Thoracic aorta (tissue), 2 donors: ENCODE measurements around the gene BRD3. TPM values are rescaled to one million over a fixed set of nuclear protein-coding genes. Genes with fewer than 3 reads are reported as not detected.

Experiments used
- ATAC-seq: fragments of 150-250 bp; one replicate; pipeline ENCODE4 v1.8.0; 2017; ENCODE audit warnings: low read depth; ENCODE audit not compliant: insufficient number of reproducible peaks, low FRiP score
- DNase-seq: peaks from one replicate; pipeline ENCODE4 v3.0.0-alpha.2; 2020; ENCODE audit warnings: low spot score
- H3K27ac ChIP-seq, 2 donors: fragments of 200-600 bp; sonication (generic); 1 replicate in 1 of 2; 2 replicates in 1 of 2; pipeline ENCODE4 v1.5.1; 2016; ENCODE audit warnings: mild to moderate bottlenecking in 2 of 2, moderate library complexity in 2 of 2
- H3K27me3 ChIP-seq: fragments of 200-600 bp; sonication (generic); replicated peaks from 2 replicates; pipeline ENCODE4 v1.6.0; 2016; ENCODE audit warnings: mild to moderate bottlenecking; ENCODE audit not compliant: insufficient read depth
- H3K36me3 ChIP-seq: fragments of 200-600 bp; sonication (generic); one replicate; pipeline ENCODE4 v1.5.1; 2016
- H3K4me1 ChIP-seq, 2 donors: fragments of 200-600 bp; sonication (generic); 1 replicate in 1 of 2; 2 replicates in 1 of 2; pipeline versions ENCODE4 v1.5.1 to v1.6.0; 2016; ENCODE audit warnings: low read depth in 2 of 2, mild to moderate bottlenecking in 1 of 2; ENCODE audit not compliant: control insufficient read depth in 1 of 2
- H3K4me3 ChIP-seq: fragments of 200-600 bp; sonication (generic); 2 replicates; pipeline ENCODE4 v1.5.1; 2016; ENCODE audit warnings: mild to moderate bottlenecking
- H3K9me3 ChIP-seq: fragments of 200-600 bp; sonication (generic); 2 replicates; pipeline ENCODE4 v1.5.1; 2016
- CTCF ChIP-seq: fragments of 200-600 bp; sonication (generic); IDR thresholded peaks from one replicate; pipeline ENCODE4 v1.5.1; 2019; ENCODE audit warnings: antibody characterized with exemption
- total RNA-seq, 2 donors: library from RNA; depleted of rRNA; stranded (reverse); fragments of >200 nt; gene quantifications; one replicate each; pipeline versions ENCODE4 v1.1.0 to v1.2.3, GENCODE V29; 2016

The BRD3 gene
- total RNA-seq, 2 donors from 2014 or later = 22.1 to 47.9 TPM

GRCh38 chr9:134061688-134062371, 6.0 kb downstream of the BRD3 start:
- DNase-seq (no peak), ATAC-seq (no peak)
- TF ChIP-seq CTCF = no peak
- no peaks in the 10 kb centered on the region for H3K27me3 ChIP-seq
- H3K4me3 ChIP-seq = no peak overlapping the region
- H3K9me3 ChIP-seq = no peaks in the 10 kb centered on the region
- no peak overlapping the region for H3K27ac ChIP-seq
- H3K4me1 ChIP-seq = peaks cover 41 to 89% of the 10 kb centered on the region in 2 donors
- H3K36me3 ChIP-seq = no peaks in the 10 kb centered on the region

GRCh38 chr9:134061019-134061687, 6.7 kb downstream of the BRD3 start:
- no peak for TF ChIP-seq CTCF
- H3K27me3 ChIP-seq = no peaks in the 10 kb centered on the region
- no peaks in the 10 kb centered on the region for H3K9me3 ChIP-seq
- peaks cover 44 to 89% of the 10 kb centered on the region in 2 donors for H3K4me1 ChIP-seq
- no peak overlapping the region for H3K27ac ChIP-seq
- H3K4me3 ChIP-seq = no peak overlapping the region
- ATAC-seq (no peak), DNase-seq (no peak)
- H3K36me3 ChIP-seq = no peaks in the 10 kb centered on the region

- H3K27me3 ChIP-seq = no peaks in the 10 kb centered on the region
- TF ChIP-seq CTCF = no peak
- no peaks in the 10 kb centered on the region for H3K36me3 ChIP-seq
- H3K4me3 ChIP-seq = no peak overlapping the region
- no peak for ATAC-seq
- no peak overlapping the region for H3K27ac ChIP-seq
- no peak for DNase-seq
- no peaks in the 10 kb centered on the region for H3K9me3 ChIP-seq
- H3K4me1 ChIP-seq = peaks cover 43 to 89% of the 10 kb centered on the region in 2 donors
Observed at GRCh38 chr9:134060546-134060945, 7.3 kb downstream of the BRD3 start.

- H3K9me3 ChIP-seq = no peaks in the 10 kb centered on the region
- ATAC-seq (no peak), DNase-seq (no peak)
- peaks cover 40 to 87% of the 10 kb centered on the region in 2 donors for H3K4me1 ChIP-seq
- H3K4me3 ChIP-seq = no peak overlapping the region
- H3K27me3 ChIP-seq = no peaks in the 10 kb centered on the region
- H3K27ac ChIP-seq = no peak overlapping the region
- no peak for TF ChIP-seq CTCF
- no peaks in the 10 kb centered on the region for H3K36me3 ChIP-seq
Observed at GRCh38 chr9:134059661-134060395, 8.0 kb downstream of the BRD3 start.

- H3K36me3 ChIP-seq = no peaks in the 10 kb centered on the region
- DNase-seq (no peak), ATAC-seq (no peak)
- TF ChIP-seq CTCF = no peak
- no peaks in the 10 kb centered on the region for H3K9me3 ChIP-seq
- H3K27me3 ChIP-seq = no peaks in the 10 kb centered on the region
- peaks cover 40 to 81% of the 10 kb centered on the region in 2 donors for H3K4me1 ChIP-seq
- H3K4me3 ChIP-seq = no peak overlapping the region
- H3K27ac ChIP-seq = no peak overlapping the region
Observed at GRCh38 chr9:134059188-134059641, 8.6 kb downstream of the BRD3 start.
